Osteocyte (in vitro differentiated cells): ENCODE data around the gene ABAT. TPM values are rescaled to one million over a fixed set of nuclear protein-coding genes. Genes with fewer than 3 reads are reported as not detected.

Experiments used
- DNase-seq: peaks from one replicate; pipeline ENCODE4 v3.0.0; 2021; ENCODE audit warnings: mixed read lengths; ENCODE audit not compliant: unreplicated experiment; ENCODE audit errors: extremely low spot score
- H3K27ac Mint-ChIP-seq: one replicate; pipeline ENCODE4 v1.8.0; 2021; ENCODE audit warnings: mild to moderate bottlenecking, mixed read lengths; ENCODE audit not compliant: unreplicated experiment
- H3K27me3 Mint-ChIP-seq: one replicate; pipeline ENCODE4 v1.8.0; 2021; ENCODE audit warnings: mixed read lengths; ENCODE audit not compliant: unreplicated experiment
- H3K36me3 Mint-ChIP-seq: one replicate; pipeline ENCODE4 v1.8.0; 2021; ENCODE audit warnings: mixed read lengths; ENCODE audit not compliant: unreplicated experiment
- H3K4me1 Mint-ChIP-seq: one replicate; pipeline ENCODE4 v1.8.0; 2021; ENCODE audit warnings: mixed read lengths; ENCODE audit not compliant: unreplicated experiment
- H3K4me3 Mint-ChIP-seq: one replicate; pipeline ENCODE4 v1.8.0; 2021; ENCODE audit warnings: mild to moderate bottlenecking, moderate library complexity, mixed read lengths; ENCODE audit not compliant: unreplicated experiment
- H3K9me3 Mint-ChIP-seq: one replicate; pipeline ENCODE4 v1.8.0; 2021; ENCODE audit warnings: mixed read lengths; ENCODE audit not compliant: unreplicated experiment
- total RNA-seq: library from RNA; stranded (reverse); gene quantifications from 2 replicates; pipeline ENCODE4 v1.2.1, GENCODE V29; 2021
- TF ChIP-seq, protein P1 (sequence below): fragments of 200-600 bp; sonication (generic); IDR thresholded peaks from 2 replicates; pipeline ENCODE4 v1.5.0; 2021; ENCODE audit warnings: antibody characterized with exemption, mild to moderate bottlenecking, moderate library complexity

ABAT gene
- total RNA-seq, 1 donor from 2014 or later: 3.0 TPM

DNA sequence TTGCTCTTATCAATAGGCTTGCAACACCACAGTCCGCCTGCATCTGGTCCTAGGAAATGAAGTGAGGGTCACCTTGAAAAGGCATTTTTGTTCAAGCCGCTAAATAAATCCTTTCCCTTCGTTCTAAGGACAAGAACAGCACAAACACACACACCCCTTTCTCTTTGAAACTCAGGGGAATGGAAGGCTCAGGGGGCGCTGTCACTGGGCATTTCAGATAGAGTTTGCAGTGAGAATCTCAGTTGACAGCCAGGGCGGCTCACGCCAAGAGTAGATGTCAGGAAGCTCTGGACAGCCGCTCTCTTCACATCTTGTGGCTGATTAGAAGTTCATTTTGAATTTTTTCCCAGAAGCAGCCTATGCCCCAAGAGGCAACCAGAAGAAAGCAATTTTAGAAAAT is 39.8 kb downstream of the ABAT start:
- H3K9me3 Mint-ChIP-seq: peaks cover 4% of the 10 kb centered on the region
- TF ChIP-seq, protein P1, sequence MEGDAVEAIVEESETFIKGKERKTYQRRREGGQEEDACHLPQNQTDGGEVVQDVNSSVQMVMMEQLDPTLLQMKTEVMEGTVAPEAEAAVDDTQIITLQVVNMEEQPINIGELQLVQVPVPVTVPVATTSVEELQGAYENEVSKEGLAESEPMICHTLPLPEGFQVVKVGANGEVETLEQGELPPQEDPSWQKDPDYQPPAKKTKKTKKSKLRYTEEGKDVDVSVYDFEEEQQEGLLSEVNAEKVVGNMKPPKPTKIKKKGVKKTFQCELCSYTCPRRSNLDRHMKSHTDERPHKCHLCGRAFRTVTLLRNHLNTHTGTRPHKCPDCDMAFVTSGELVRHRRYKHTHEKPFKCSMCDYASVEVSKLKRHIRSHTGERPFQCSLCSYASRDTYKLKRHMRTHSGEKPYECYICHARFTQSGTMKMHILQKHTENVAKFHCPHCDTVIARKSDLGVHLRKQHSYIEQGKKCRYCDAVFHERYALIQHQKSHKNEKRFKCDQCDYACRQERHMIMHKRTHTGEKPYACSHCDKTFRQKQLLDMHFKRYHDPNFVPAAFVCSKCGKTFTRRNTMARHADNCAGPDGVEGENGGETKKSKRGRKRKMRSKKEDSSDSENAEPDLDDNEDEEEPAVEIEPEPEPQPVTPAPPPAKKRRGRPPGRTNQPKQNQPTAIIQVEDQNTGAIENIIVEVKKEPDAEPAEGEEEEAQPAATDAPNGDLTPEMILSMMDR: no peak
- H3K27ac Mint-ChIP-seq: no peak overlapping the region
- H3K36me3 Mint-ChIP-seq: no peaks in the 10 kb centered on the region
- H3K4me1 Mint-ChIP-seq: no peaks in the 10 kb centered on the region
- DNase-seq: no peak
- H3K27me3 Mint-ChIP-seq: peaks cover 12% of the 10 kb centered on the region
- H3K4me3 Mint-ChIP-seq: no peak overlapping the region

DNA sequence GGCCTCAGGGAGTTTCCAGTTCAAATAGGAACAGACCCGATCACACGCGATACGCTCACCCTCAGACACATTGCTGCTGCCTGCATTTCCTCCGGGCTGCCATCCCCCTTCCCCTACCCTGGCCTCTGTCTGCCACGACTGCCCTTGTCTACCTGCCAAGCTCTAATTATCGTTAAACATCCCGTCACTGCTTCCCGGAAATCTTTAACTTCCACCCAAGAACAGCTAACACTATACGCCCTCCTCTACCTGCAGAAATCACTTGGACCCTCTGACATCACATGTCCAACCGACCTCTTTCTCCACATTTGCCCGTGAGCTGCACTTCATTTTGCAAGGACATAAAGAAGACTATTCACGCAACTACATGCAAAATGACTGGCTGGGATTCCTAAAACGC is 40.4 kb downstream of the ABAT start:
- Mint-ChIP-seq H3K4me3 (no peak overlapping the region), H3K27me3 (peaks cover 12% of the 10 kb centered on the region), H3K27ac (no peak overlapping the region), H3K36me3 (no peaks in the 10 kb centered on the region), H3K9me3 (peaks cover 4% of the 10 kb centered on the region), H3K4me1 (no peaks in the 10 kb centered on the region)
- no peak for DNase-seq
- TF ChIP-seq, protein P1: no peak

DNA sequence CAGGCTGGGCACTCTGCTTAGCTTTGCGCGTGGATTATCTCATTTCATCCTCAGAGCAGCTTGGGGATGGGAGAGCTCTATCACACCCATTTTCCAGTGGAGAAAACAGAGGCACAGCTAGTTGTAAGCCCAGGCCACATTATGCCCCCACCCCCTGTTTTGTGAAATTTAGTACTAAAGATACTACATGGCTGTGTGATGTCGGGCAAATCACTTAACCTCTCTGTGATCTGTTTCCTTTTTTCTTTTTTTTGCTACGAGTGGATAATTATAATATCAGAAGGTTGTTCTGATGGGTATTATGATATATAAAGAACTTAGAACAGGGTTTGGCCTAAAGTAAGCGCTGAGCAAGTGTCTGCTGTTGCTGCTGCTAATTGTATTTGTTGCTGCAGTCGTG is 41.6 kb downstream of the ABAT start:
- TF ChIP-seq, protein P1: no peak
- Mint-ChIP-seq H3K27ac (no peak overlapping the region), H3K9me3 (peaks cover 4% of the 10 kb centered on the region), H3K4me3 (no peak overlapping the region), H3K36me3 (no peaks in the 10 kb centered on the region), H3K4me1 (no peaks in the 10 kb centered on the region), H3K27me3 (peaks cover 12% of the 10 kb centered on the region)
- DNase-seq: no peak

DNA sequence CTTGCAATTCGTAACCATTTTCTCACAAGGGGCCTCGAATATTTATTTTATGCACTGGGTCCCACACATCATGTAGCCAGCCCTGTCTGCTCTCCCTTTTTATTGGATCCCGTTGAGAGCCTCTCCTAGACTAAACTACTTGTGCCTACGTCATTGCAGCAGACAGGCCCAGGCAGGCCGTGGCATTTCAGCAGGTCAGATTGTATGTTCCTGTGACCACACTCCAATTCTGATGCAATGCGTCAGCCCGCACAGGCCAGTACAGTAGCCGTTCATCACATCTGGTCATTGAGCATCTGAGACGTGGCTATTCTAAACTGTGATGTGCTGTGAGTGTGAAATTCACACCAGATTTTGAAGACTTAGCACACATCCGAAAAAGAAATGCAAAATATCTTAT is 42.2 kb downstream of the ABAT start:
- DNase-seq: no peak
- no peak overlapping the region for H3K4me3 Mint-ChIP-seq
- no peak overlapping the region for H3K27ac Mint-ChIP-seq

DNA sequence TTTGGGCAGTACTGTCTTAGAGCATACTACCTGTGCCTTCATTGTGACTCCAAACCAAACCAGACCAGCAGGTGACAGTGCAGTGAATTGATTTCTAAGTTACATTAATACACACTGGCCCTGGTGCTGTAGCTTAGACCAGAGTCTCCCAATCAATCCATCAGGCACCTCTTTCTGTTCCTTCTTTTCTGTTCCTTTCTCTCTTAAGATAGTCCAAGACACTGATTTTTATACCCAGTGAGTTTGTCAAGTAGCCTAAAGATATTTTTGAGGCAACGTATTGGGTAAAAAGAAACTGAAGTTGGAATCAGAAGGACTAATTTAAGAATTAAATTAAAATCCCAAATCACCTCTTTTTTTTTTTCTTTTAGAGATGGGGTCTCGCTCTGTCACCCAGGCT is 43.1 kb downstream of the ABAT start:
- peaks cover 4% of the 10 kb centered on the region for H3K9me3 Mint-ChIP-seq
- H3K36me3 Mint-ChIP-seq: no peaks in the 10 kb centered on the region
- no peaks in the 10 kb centered on the region for H3K4me1 Mint-ChIP-seq
- TF ChIP-seq, protein P1: no peak
- DNase-seq: no peak
- no peak overlapping the region for H3K4me3 Mint-ChIP-seq
- H3K27ac Mint-ChIP-seq: no peak overlapping the region
- H3K27me3 Mint-ChIP-seq: peaks cover 9% of the 10 kb centered on the region

More for the DNA sequence above, 42.2 kb downstream of the ABAT start:
- H3K9me3 Mint-ChIP-seq: peaks cover 4% of the 10 kb centered on the region
- H3K36me3 Mint-ChIP-seq: no peaks in the 10 kb centered on the region
- TF ChIP-seq, protein P1: no peak
- no peaks in the 10 kb centered on the region for H3K4me1 Mint-ChIP-seq
- peaks cover 12% of the 10 kb centered on the region for H3K27me3 Mint-ChIP-seq
